Activated CD4-positive, alpha-beta memory T cell treated with anti-CD3 and anti-CD28 coated beads for 36 hours (primary cell): ENCODE data around the gene CCDC59. TPM values are rescaled to one million over a fixed set of nuclear protein-coding genes. Genes with fewer than 3 reads are reported as not detected.
"Not testable (repeated sequence)": the region's sequence is repeated elsewhere in the genome, so short reads cannot be mapped to it uniquely, and the experiment has no call there.

ENCODE experiments used
- CTCF ChIA-PET: fragments of 350-600 bp; sonication (Branson Sonifier 250); formaldehyde crosslinking; loops from one replicate; lab custom pipeline; 2021; ENCODE audit warnings: antibody characterized with exemption, inconsistent platforms; lab: Charles Lee
- POLR2A ChIA-PET: fragments of 350-600 bp; sonication (Branson Sonifier 250); formaldehyde crosslinking; loops from one replicate; lab custom pipeline; 2021; ENCODE audit warnings: antibody characterized with exemption; lab: Charles Lee
- DNase-seq: peaks from one replicate; pipeline ENCODE4 v3.0.0-alpha.2; 2020
- H3K27ac Mint-ChIP-seq: one replicate; pipeline ENCODE4 v1.8.0; 2021; ENCODE audit warnings: mixed read lengths
- H3K27me3 Mint-ChIP-seq: one replicate; pipeline ENCODE4 v1.8.0; 2021; ENCODE audit warnings: mixed read lengths
- H3K36me3 Mint-ChIP-seq: one replicate; pipeline ENCODE4 v1.8.0; 2021; ENCODE audit warnings: mixed read lengths
- H3K4me1 Mint-ChIP-seq: one replicate; pipeline ENCODE4 v1.8.0; 2021; ENCODE audit warnings: low read depth, mixed read lengths
- H3K4me3 Mint-ChIP-seq: one replicate; pipeline ENCODE4 v1.8.0; 2021; ENCODE audit warnings: mild to moderate bottlenecking, mixed read lengths
- H3K9me3 Mint-ChIP-seq: one replicate; pipeline ENCODE4 v1.8.0; 2021; ENCODE audit warnings: mixed read lengths
- intact Hi-C: fragments of 100-400 bp; cut with micrococcal nuclease; formaldehyde crosslinking; loops from one replicate; pipeline ENCODE4 v1.15.1; 2023
- total RNA-seq, 2 experiments: library from RNA; stranded (reverse); gene quantifications; one replicate each; pipeline ENCODE4 v1.2.3, GENCODE V29; 2021

Gene CCDC59
- total RNA-seq, 2 experiments from 2014 or later, result 77.6 to 77.8 TPM

GRCh38 chr12:82360834-82361233 is 2.6 kb upstream of the CCDC59 start:
- H3K9me3 Mint-ChIP-seq, H3K27me3 Mint-ChIP-seq, H3K4me3 Mint-ChIP-seq, POLR2A ChIA-PET, DNase-seq, CTCF ChIA-PET, H3K27ac Mint-ChIP-seq, intact Hi-C loops: not testable (repeated sequence)
- Mint-ChIP-seq H3K36me3 (peaks cover 27% of the 10 kb centered on the region), H3K4me1 (peaks cover 35% of the 10 kb centered on the region)

- peak overlapping the region; percentile 97 for H3K27ac Mint-ChIP-seq
- DNase-seq, result peak; percentile 13
- H3K4me3 Mint-ChIP-seq, result peak overlapping the region; percentile 98
- peaks cover 39% of the 10 kb centered on the region for H3K36me3 Mint-ChIP-seq
- intact Hi-C loops, result no loop called here
- POLR2A ChIA-PET, result interaction anchor here (0.6 to 0.7 kb wide), 2 partner anchors 52 to 330 kb away, joined by 3 to 4 read pairs; no protein-coding TSS in a partner anchor
- H3K9me3 Mint-ChIP-seq, result no peaks in the 10 kb centered on the region
- peaks cover 44% of the 10 kb centered on the region for H3K4me1 Mint-ChIP-seq
- no peaks in the 10 kb centered on the region for H3K27me3 Mint-ChIP-seq
- CTCF ChIA-PET, result interaction anchor here (1.2 kb wide), 3 partner anchors 10 to 327 kb away, joined by 3 to 9 read pairs (median 4); partner anchors contain the start of gene TMTC2
Observed at GRCh38 chr12:82359115-82359478, 910 bp upstream of the CCDC59 start.

- peak overlapping the region; percentile 97 for H3K27ac Mint-ChIP-seq
- no peaks in the 10 kb centered on the region for H3K9me3 Mint-ChIP-seq
- H3K27me3 Mint-ChIP-seq, result no peaks in the 10 kb centered on the region
- H3K36me3 Mint-ChIP-seq, result peaks cover 46% of the 10 kb centered on the region
- intact Hi-C loops, result loop anchor here (1.0 kb wide), 2 partner anchors 328 to 714 kb away; partner anchors contain the start of gene TMTC2
- ChIA-PET CTCF (interaction anchor here (0.6 to 2.7 kb wide), 11 partner anchors 8 to 714 kb away, joined by 3 to 14 read pairs (median 4); partner anchors contain the start of gene TMTC2), POLR2A (interaction anchor here (0.6 kb wide), 1 partner anchor 347 kb away, joined by 3 read pairs; no protein-coding TSS in a partner anchor)
- DNase-seq, result no peak
- peaks cover 44% of the 10 kb centered on the region for H3K4me1 Mint-ChIP-seq
- peak overlapping the region; percentile 98 for H3K4me3 Mint-ChIP-seq
Observed at GRCh38 chr12:82357845-82358199, 365 bp downstream of the CCDC59 start.

- H3K4me3 Mint-ChIP-seq, result peak overlapping the region; percentile 98
- peak overlapping the region; percentile 97 for H3K27ac Mint-ChIP-seq
- peaks cover 46% of the 10 kb centered on the region for H3K36me3 Mint-ChIP-seq
- H3K4me1 Mint-ChIP-seq, result peaks cover 44% of the 10 kb centered on the region
- ChIA-PET POLR2A (no interaction called here), CTCF (interaction anchor here (1.1 to 2.7 kb wide), 5 partner anchors 10 to 713 kb away, joined by 3 to 14 read pairs (median 6); no protein-coding TSS in a partner anchor)
- H3K9me3 Mint-ChIP-seq, result no peaks in the 10 kb centered on the region
- no peak for DNase-seq
- intact Hi-C loops, result no loop called here
- H3K27me3 Mint-ChIP-seq, result no peaks in the 10 kb centered on the region
Observed at GRCh38 chr12:82357340-82357739, 847 bp downstream of the CCDC59 start.

- ChIA-PET CTCF (no interaction called here), POLR2A (no interaction called here)
- H3K4me3 Mint-ChIP-seq, result no peak overlapping the region
- no peaks in the 10 kb centered on the region for H3K9me3 Mint-ChIP-seq
- no peak for DNase-seq
- no peak overlapping the region for H3K27ac Mint-ChIP-seq
- H3K4me1 Mint-ChIP-seq, result peaks cover 17% of the 10 kb centered on the region
- no peaks in the 10 kb centered on the region for H3K27me3 Mint-ChIP-seq
- intact Hi-C loops, result no loop called here
- peaks cover 35% of the 10 kb centered on the region for H3K36me3 Mint-ChIP-seq
Observed at GRCh38 chr12:82351390-82351789, 6.8 kb downstream of the CCDC59 start.

GRCh38 chr12:82350161-82350560 is 8.0 kb downstream of the CCDC59 start:
- no peak overlapping the region for H3K4me3 Mint-ChIP-seq
- no peaks in the 10 kb centered on the region for H3K27me3 Mint-ChIP-seq
- CTCF ChIA-PET, result interaction anchor here (1.2 kb wide), 1 partner anchor 8 kb away, joined by 4 read pairs; the partner anchor contains the start of genes CCDC59 and METTL25
- peaks cover 23% of the 10 kb centered on the region for H3K36me3 Mint-ChIP-seq
- H3K4me1 Mint-ChIP-seq, result peaks cover 5% of the 10 kb centered on the region
- intact Hi-C loops, result no loop called here
- DNase-seq, result no peak
- H3K9me3 Mint-ChIP-seq, result no peaks in the 10 kb centered on the region
- POLR2A ChIA-PET, result no interaction called here
- H3K27ac Mint-ChIP-seq, result no peak overlapping the region

GRCh38 chr12:82329508-82329907 is 28.7 kb downstream of the CCDC59 start:
- intact Hi-C loops, result no loop called here
- CTCF ChIA-PET, result no interaction called here

GRCh38 chr12:82327861-82328260 is 30.3 kb downstream of the CCDC59 start:
- H3K4me1 Mint-ChIP-seq, result no peaks in the 10 kb centered on the region
- peaks cover 2% of the 10 kb centered on the region for H3K27me3 Mint-ChIP-seq
- ChIA-PET POLR2A (no interaction called here), CTCF (no interaction called here)
- H3K36me3 Mint-ChIP-seq, result no peaks in the 10 kb centered on the region
- no peaks in the 10 kb centered on the region for H3K9me3 Mint-ChIP-seq
- DNase-seq, result no peak
- intact Hi-C loops, result loop anchor here (1.0 kb wide), 1 partner anchor 684 kb away; no protein-coding TSS in a partner anchor
- H3K27ac Mint-ChIP-seq, result no peak overlapping the region
- H3K4me3 Mint-ChIP-seq, result no peak overlapping the region

More at GRCh38 chr12:82329508-82329907, 28.7 kb downstream of the CCDC59 start:
- H3K9me3 Mint-ChIP-seq, result no peaks in the 10 kb centered on the region
- no peak for DNase-seq
- H3K36me3 Mint-ChIP-seq, result no peaks in the 10 kb centered on the region
- no peak overlapping the region for H3K4me3 Mint-ChIP-seq
- no peaks in the 10 kb centered on the region for H3K4me1 Mint-ChIP-seq
- POLR2A ChIA-PET, result interaction anchor here (0.6 kb wide), 1 partner anchor 27 kb away, joined by 4 read pairs; no protein-coding TSS in a partner anchor
- no peak overlapping the region for H3K27ac Mint-ChIP-seq
- H3K27me3 Mint-ChIP-seq, result no peaks in the 10 kb centered on the region

GRCh38 chr12:82326905-82327503 is 31.2 kb downstream of the CCDC59 start:
- no peaks in the 10 kb centered on the region for H3K36me3 Mint-ChIP-seq
- intact Hi-C loops, result loop anchor here (1.0 kb wide), 1 partner anchor 683 kb away; no protein-coding TSS in a partner anchor
- no peak for DNase-seq
- POLR2A ChIA-PET, result no interaction called here
- no peaks in the 10 kb centered on the region for H3K4me1 Mint-ChIP-seq
- no peak overlapping the region for H3K4me3 Mint-ChIP-seq
- CTCF ChIA-PET, result no interaction called here
- peaks cover 2% of the 10 kb centered on the region for H3K27me3 Mint-ChIP-seq
- no peaks in the 10 kb centered on the region for H3K9me3 Mint-ChIP-seq
- no peak overlapping the region for H3K27ac Mint-ChIP-seq

- Mint-ChIP-seq H3K9me3 (no peaks in the 10 kb centered on the region), H3K4me3 (no peak overlapping the region), H3K27me3 (peaks cover 4% of the 10 kb centered on the region), H3K4me1 (no peaks in the 10 kb centered on the region), H3K27ac (no peak overlapping the region), H3K36me3 (no peaks in the 10 kb centered on the region)
- intact Hi-C loops, result no loop called here
- no peak for DNase-seq
- ChIA-PET POLR2A (no interaction called here), CTCF (no interaction called here)
Observed at GRCh38 chr12:82325540-82326336, 32.4 kb downstream of the CCDC59 start.

GRCh38 chr12:82319276-82319675 is 38.9 kb downstream of the CCDC59 start:
- H3K36me3 Mint-ChIP-seq, result no peaks in the 10 kb centered on the region
- H3K27ac Mint-ChIP-seq, result no peak overlapping the region
- ChIA-PET CTCF (no interaction called here), POLR2A (no interaction called here)
- intact Hi-C loops, result no loop called here
- DNase-seq, result no peak
- H3K4me3 Mint-ChIP-seq, result no peak overlapping the region
- H3K27me3 Mint-ChIP-seq, result peaks cover 6% of the 10 kb centered on the region
- no peaks in the 10 kb centered on the region for H3K9me3 Mint-ChIP-seq
- H3K4me1 Mint-ChIP-seq, result no peaks in the 10 kb centered on the region

GRCh38 chr12:82314406-82314892 is 43.7 kb downstream of the CCDC59 start:
- intact Hi-C loops, result no loop called here
- Mint-ChIP-seq H3K4me1 (no peaks in the 10 kb centered on the region), H3K9me3 (peaks cover 8% of the 10 kb centered on the region), H3K27ac (no peak overlapping the region), H3K4me3 (no peak overlapping the region), H3K27me3 (peaks cover 7% of the 10 kb centered on the region), H3K36me3 (no peaks in the 10 kb centered on the region)
- CTCF ChIA-PET, result no interaction called here
- DNase-seq, result no peak
- POLR2A ChIA-PET, result no interaction called here
